ENCODE results near the gene SDK2.

Gene SDK2

DNA sequence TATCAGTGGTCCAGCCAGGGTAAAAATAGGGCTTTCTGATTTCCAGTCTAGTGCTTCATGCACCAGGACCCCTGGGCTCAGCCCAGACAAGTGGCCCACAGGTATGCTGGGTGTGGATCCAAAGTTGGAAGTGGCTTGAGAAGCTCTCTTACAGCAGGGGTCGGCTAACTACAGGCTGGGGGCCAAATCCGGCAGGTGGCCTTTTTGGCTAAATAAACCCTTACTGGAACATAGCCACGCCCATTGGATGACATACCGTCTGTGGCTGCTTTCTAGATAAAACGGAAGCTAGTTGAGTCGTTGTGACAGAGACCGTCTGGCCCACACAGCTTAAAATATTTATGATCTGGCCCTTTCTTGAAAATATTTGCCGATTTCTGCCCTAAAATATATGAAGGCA lies 213.4 kb downstream of the SDK2 start:
- no peak for DNase-seq (ENCODE audit: low read depth)
- no peak overlapping the region for H3K4me3 ChIP-seq (ENCODE audit: low read length)
- TF ChIP-seq, protein P1, sequence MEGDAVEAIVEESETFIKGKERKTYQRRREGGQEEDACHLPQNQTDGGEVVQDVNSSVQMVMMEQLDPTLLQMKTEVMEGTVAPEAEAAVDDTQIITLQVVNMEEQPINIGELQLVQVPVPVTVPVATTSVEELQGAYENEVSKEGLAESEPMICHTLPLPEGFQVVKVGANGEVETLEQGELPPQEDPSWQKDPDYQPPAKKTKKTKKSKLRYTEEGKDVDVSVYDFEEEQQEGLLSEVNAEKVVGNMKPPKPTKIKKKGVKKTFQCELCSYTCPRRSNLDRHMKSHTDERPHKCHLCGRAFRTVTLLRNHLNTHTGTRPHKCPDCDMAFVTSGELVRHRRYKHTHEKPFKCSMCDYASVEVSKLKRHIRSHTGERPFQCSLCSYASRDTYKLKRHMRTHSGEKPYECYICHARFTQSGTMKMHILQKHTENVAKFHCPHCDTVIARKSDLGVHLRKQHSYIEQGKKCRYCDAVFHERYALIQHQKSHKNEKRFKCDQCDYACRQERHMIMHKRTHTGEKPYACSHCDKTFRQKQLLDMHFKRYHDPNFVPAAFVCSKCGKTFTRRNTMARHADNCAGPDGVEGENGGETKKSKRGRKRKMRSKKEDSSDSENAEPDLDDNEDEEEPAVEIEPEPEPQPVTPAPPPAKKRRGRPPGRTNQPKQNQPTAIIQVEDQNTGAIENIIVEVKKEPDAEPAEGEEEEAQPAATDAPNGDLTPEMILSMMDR (conservative IDR thresholded peaks at IDR 0.05; ENCODE audit: low read depth, low read length): no peak

DNA sequence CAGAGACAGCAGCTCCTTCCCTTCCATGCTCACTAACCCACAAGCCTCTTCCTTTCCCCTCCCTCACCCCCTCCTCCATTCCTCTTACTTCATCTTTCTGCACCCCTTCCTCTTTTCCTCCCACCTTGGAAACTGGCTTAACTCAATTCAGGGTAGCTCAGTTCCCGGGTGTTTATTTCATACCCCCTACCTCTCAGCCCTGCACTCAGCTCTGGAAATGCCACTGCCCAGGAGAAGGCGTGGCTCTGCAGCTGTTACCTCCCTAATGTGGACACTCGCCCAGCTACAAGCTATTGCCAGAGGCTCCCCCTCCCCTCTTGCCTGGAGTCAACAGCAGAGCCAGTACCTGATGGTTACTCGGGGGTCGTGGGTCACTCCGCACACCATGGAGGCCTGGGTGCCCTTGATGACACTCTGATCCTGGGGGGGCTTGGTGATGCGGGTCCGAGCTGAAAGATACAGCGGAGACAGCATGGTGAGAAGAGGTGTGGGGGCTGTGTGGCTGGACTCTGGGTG lies 214.0 kb downstream of the SDK2 start:
- TF ChIP-seq, protein P1 (conservative IDR thresholded peaks at IDR 0.05; ENCODE audit: low read depth, low read length): no peak
- H3K4me3 ChIP-seq (ENCODE audit: low read length): no peak overlapping the region
- DNase-seq (ENCODE audit: low read depth): no peak

DNA sequence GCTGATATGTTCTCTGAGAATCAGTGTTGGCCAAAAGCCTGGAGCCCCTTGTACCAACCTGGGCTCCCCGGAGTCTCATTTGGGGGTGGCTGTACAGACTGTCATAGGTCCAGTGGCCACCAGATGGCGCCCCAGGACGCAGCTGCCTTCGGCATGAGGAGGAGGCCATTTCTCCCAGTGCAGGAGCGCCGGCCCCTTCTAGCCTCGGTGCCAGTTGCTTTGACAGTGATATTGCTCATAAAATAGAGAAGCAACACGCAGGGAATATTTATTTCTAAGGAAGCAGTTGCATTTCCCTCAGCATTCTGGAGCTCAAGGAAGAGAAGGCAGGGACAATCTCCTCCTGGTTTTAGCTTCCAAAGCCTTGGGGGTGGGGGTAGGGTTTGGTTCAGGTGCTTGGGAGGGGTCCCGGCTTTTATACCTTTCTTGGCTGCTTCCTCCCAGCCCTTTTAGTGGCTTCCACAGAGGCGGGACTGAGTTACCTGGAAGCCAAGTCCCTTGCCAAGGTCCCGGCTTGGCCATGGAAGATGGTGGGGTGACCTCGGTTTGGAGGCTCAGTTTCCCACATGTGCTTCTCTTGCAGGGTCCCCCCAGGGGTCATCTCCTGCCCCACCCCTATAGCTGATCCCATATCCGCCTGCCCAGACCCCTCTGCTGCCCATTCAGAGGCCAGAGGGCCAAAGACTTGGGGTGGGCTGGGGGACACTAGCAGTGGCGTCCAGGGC lies 214.6 kb downstream of the SDK2 start:
- no peak for DNase-seq (ENCODE audit: low read depth)
- H3K4me3 ChIP-seq (ENCODE audit: low read length): no peak overlapping the region
- TF ChIP-seq, protein P1 (conservative IDR thresholded peaks at IDR 0.05; ENCODE audit: low read depth, low read length): peak; percentile 93

DNA sequence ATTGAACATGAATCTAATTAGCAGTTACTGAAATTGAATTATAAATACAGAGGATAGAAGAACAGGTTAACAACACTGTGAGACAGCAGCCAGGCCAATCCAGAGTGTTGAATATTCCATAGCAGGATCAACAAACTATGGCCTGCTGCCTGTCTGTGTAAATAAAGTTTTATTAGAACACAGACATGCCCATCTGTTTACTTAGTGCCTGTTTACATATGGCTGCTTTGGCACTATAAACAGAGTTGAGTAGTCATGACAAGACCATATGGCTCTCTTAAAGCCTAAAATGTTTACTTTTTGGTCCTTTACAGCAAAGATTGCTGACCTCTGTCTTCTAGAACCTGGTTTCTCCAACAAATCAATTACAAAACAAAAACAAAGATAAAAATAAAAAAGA lies 217.0 kb downstream of the SDK2 start:
- DNase-seq (ENCODE audit: low read depth): no peak
- TF ChIP-seq, protein P1 (conservative IDR thresholded peaks at IDR 0.05; ENCODE audit: low read depth, low read length): no peak
- H3K4me3 ChIP-seq (ENCODE audit: low read length): no peak overlapping the region

DNA sequence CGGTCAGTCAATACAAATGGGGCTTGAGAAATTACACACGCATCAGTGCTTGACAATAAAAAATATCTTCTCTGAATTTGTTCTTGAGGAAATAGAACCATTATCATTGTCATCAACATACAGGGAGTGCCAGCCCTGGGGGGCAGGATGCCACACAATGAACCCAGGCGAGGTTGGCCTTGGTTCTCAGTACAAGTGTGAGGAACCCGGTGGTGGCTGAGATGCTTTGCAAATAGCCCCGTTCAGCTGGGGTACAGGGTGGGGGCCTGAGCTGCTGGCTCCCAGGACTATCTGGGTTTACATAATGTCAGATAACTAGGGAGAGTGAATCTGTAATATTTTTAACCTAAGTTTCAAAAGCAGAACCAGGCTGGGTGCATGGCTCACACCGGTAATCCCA lies 219.7 kb downstream of the SDK2 start:
- H3K4me3 ChIP-seq (ENCODE audit: low read length): no peak overlapping the region
- no peak for DNase-seq (ENCODE audit: low read depth)
- TF ChIP-seq, protein P1 (conservative IDR thresholded peaks at IDR 0.05; ENCODE audit: low read depth, low read length): no peak

DNA sequence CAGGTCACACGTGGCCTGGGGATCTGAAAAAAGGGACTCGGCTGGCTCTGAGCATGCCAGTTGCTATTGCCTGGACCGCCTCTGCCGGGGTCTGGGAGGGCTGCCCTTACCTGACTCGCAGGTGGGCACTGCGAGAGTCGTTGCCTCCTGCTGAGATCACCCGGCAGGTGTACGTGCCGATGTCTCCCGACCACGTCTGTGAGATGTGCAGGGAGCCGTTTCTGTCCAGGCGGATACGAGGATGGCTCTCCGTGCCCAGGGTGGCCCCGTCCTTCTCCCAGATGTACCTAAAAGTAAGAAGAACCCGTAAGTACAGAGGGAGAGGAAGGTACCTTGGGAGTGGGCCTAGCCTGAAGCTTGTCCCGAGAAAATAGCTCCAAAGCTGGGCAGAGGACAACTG lies 220.4 kb downstream of the SDK2 start:
- TF ChIP-seq, protein P1 (conservative IDR thresholded peaks at IDR 0.05; ENCODE audit: low read depth, low read length): no peak
- DNase-seq (ENCODE audit: low read depth): no peak

DNA sequence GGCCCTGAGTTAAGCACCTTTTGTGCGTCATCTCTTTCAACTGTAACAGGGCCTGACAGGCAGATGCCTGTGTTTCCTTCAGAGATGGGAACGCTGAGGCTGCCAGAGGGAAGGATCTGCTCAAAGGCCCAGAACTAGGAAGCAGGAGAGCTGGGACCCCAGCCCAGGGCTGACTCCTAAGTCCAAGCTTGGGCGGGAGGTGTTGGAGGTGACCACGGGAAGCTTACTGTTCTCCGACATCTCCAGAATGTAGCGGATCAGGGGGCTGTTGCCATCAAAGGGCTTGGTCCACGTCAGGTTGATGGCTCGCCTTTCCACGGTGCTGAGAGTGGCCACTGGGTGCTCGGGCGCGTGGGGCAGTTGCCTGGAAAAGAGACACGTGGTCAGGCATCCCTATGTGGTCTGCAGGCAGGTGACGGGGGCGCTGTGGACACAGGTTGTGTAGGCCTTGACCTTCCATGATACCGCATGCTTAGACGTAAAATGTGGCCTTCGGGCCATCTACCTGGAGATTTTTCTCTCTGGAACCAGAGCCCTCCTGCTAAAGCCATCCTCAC lies 221.0 kb downstream of the SDK2 start:
- H3K4me3 ChIP-seq (ENCODE audit: low read length): no peak overlapping the region
- DNase-seq (ENCODE audit: low read depth): no peak
- TF ChIP-seq, protein P1 (conservative IDR thresholded peaks at IDR 0.05; ENCODE audit: low read depth, low read length): no peak

More for the DNA sequence above, 220.4 kb downstream of the SDK2 start:
- H3K4me3 ChIP-seq (ENCODE audit: low read length): no peak overlapping the region
